Neural cell (in vitro differentiated cells): ENCODE data around the gene MTFMT. TPM values are rescaled to one million over a fixed set of nuclear protein-coding genes. Genes with fewer than 3 reads are reported as not detected.

Experiments
- H2AFZ ChIP-seq: fragments of 200-600, 300-800 bp; sonication (generic), shearing (Covaris generic); 2 replicates; pipeline ENCODE4 v1.6.0; 2014; ENCODE audit warnings: low read depth, mild to moderate bottlenecking, antibody characterized with exemption, low read length, moderate library complexity
- H3F3A ChIP-seq: fragments of 200-600 bp; shearing (Covaris generic); 2 replicates; pipeline ENCODE4 v1.6.1; 2016; ENCODE audit warnings: mild to moderate bottlenecking, moderate library complexity, mixed read lengths, antibody characterized with exemption, low read length; ENCODE audit not compliant: insufficient read depth, poor library complexity, severe bottlenecking
- H3K27ac ChIP-seq: fragments of 200-600, 300-800 bp; sonication (generic), shearing (Covaris generic); 2 replicates; pipeline ENCODE4 v1.5.1; 2014; ENCODE audit warnings: mild to moderate bottlenecking, low read length, moderate library complexity
- H3K27me3 ChIP-seq: fragments of 300-800, 200-600 bp; sonication (generic), shearing (Covaris generic); 2 replicates; pipeline ENCODE4 v1.6.0; 2014; ENCODE audit warnings: mild to moderate bottlenecking, low read depth, low read length, moderate library complexity; ENCODE audit not compliant: insufficient read depth
- H3K36me3 ChIP-seq: fragments of 300-800, 200-600 bp; sonication (generic), shearing (Covaris generic); 2 replicates; pipeline ENCODE4 v1.5.1; 2014; ENCODE audit warnings: mild to moderate bottlenecking, antibody characterized with exemption, low read length, moderate library complexity; ENCODE audit not compliant: insufficient read depth
- H3K4me2 ChIP-seq: fragments of 300-800, 200-600 bp; sonication (generic), shearing (Covaris generic); 2 replicates; pipeline ENCODE4 v1.6.0; 2014; ENCODE audit warnings: mild to moderate bottlenecking, low read length
- H3K4me3 ChIP-seq: fragments of 300-800, 200-600 bp; sonication (generic), shearing (Covaris generic); 2 replicates; pipeline ENCODE4 v1.5.1; 2014; ENCODE audit warnings: mild to moderate bottlenecking, low read length, moderate library complexity
- H3K79me2 ChIP-seq: fragments of 200-600 bp; shearing (Covaris generic); replicated peaks from 2 replicates; pipeline ENCODE4 v1.6.0; 2014; ENCODE audit warnings: mild to moderate bottlenecking, low read length, moderate library complexity; ENCODE audit not compliant: insufficient read depth
- H3K9ac ChIP-seq: fragments of 300-800, 200-600 bp; sonication (generic), shearing (Covaris generic); 2 replicates; pipeline ENCODE4 v1.6.1; 2016; ENCODE audit warnings: mild to moderate bottlenecking, low read length, mixed read lengths
- H3K9me2 ChIP-seq: fragments of 200-600 bp; shearing (Covaris generic); 2 replicates; pipeline ENCODE4 v1.6.1; 2016; ENCODE audit warnings: mild to moderate bottlenecking, low read length, mixed read lengths; ENCODE audit not compliant: insufficient read depth
- H3K9me3 ChIP-seq: fragments of 200-600, 300-800 bp; sonication (generic), shearing (Covaris generic); 2 replicates; pipeline ENCODE4 v1.6.1; 2016; ENCODE audit warnings: mild to moderate bottlenecking, mixed run types, low read length, moderate library complexity, mixed read lengths
- H4K20me1 ChIP-seq: fragments of 200-600 bp; shearing (Covaris generic); 2 replicates; pipeline ENCODE4 v1.6.1; 2016; ENCODE audit warnings: mild to moderate bottlenecking, mixed run types; ENCODE audit not compliant: insufficient read depth
- CTCF ChIP-seq: fragments of 450-650 bp; IDR thresholded peaks from 2 replicates; pipeline ENCODE4 v1.5.1; 2014; ENCODE audit warnings: antibody characterized with exemption, mild to moderate bottlenecking, moderate library complexity; ENCODE audit not compliant: poor library complexity, severe bottlenecking
- EP300 ChIP-seq: fragments of 450-650 bp; conservative IDR thresholded peaks from 2 replicates; pipeline ENCODE4 v1.6.1; 2014; ENCODE audit warnings: antibody characterized with exemption, mild to moderate bottlenecking, moderate library complexity; ENCODE audit not compliant: poor library complexity, severe bottlenecking
- EZH2 ChIP-seq: fragments of 200-600, 300-800 bp; shearing (Covaris generic), sonication (generic); IDR thresholded peaks from 2 replicates; pipeline ENCODE4 v1.6.1; 2014; ENCODE audit warnings: antibody characterized with exemption, low read length, borderline replicate concordance, mild to moderate bottlenecking; ENCODE audit not compliant: insufficient read depth, poor library complexity, severe bottlenecking
- MXI1 ChIP-seq: fragments of 450-650 bp; conservative IDR thresholded peaks from 2 replicates; pipeline ENCODE4 v1.6.1; 2014; ENCODE audit warnings: antibody characterized with exemption, mild to moderate bottlenecking; ENCODE audit not compliant: poor library complexity, severe bottlenecking
- POLR2AphosphoS5 ChIP-seq: IDR thresholded peaks from 2 replicates; pipeline ENCODE4 v1.6.1; 2012
- RAD21 ChIP-seq: fragments of 450-650 bp; conservative IDR thresholded peaks from 2 replicates; pipeline ENCODE4 v1.6.1; 2014; ENCODE audit warnings: antibody characterized with exemption, mild to moderate bottlenecking, moderate library complexity
- SMC3 ChIP-seq: fragments of 450-650 bp; conservative IDR thresholded peaks from 2 replicates; pipeline ENCODE4 v1.6.1; 2014; ENCODE audit warnings: antibody characterized with exemption, mild to moderate bottlenecking, moderate library complexity; ENCODE audit not compliant: poor library complexity
- TAF1 ChIP-seq: IDR thresholded peaks from 2 replicates; pipeline ENCODE4 v1.6.1; 2012; ENCODE audit warnings: low read depth
- polyA plus RNA-seq: library from polyadenylated mRNA; depleted of rRNA; stranded (reverse); fragments of >200 nt; gene quantifications from 2 replicates; pipeline ENCODE4 v1.2.3, GENCODE V29; 2014
- TF ChIP-seq, protein P1 (sequence below): IDR thresholded peaks from 2 replicates; pipeline ENCODE4 v1.6.1; 2012; ENCODE audit warnings: borderline replicate concordance

Gene MTFMT
- polyA plus RNA-seq, 1 donor from 2014 or later: 21.3 TPM

GRCh38 chr15:65056868-65057548, 27.6 kb upstream of the MTFMT start:
- Histone ChIP-seq H3K27me3 (no peaks in the 10 kb centered on the region), H3K27ac (no peak overlapping the region), H3K4me3 (no peak overlapping the region), H3K9me3 (no peaks in the 10 kb centered on the region), H3K9ac (no peak overlapping the region), H3K36me3 (no peaks in the 10 kb centered on the region), H3K9me2 (no peaks in the 10 kb centered on the region), H3F3A (no peaks in the 10 kb centered on the region), H3K79me2 (no peaks in the 10 kb centered on the region), H4K20me1 (no peaks in the 10 kb centered on the region), H3K4me2 (no peak overlapping the region), H2AFZ (no peak overlapping the region)
- no peak for TF ChIP-seq EZH2
- no peak for TF ChIP-seq TAF1
- no peak for TF ChIP-seq CTCF
- no peak for TF ChIP-seq EP300
- TF ChIP-seq, protein P1, sequence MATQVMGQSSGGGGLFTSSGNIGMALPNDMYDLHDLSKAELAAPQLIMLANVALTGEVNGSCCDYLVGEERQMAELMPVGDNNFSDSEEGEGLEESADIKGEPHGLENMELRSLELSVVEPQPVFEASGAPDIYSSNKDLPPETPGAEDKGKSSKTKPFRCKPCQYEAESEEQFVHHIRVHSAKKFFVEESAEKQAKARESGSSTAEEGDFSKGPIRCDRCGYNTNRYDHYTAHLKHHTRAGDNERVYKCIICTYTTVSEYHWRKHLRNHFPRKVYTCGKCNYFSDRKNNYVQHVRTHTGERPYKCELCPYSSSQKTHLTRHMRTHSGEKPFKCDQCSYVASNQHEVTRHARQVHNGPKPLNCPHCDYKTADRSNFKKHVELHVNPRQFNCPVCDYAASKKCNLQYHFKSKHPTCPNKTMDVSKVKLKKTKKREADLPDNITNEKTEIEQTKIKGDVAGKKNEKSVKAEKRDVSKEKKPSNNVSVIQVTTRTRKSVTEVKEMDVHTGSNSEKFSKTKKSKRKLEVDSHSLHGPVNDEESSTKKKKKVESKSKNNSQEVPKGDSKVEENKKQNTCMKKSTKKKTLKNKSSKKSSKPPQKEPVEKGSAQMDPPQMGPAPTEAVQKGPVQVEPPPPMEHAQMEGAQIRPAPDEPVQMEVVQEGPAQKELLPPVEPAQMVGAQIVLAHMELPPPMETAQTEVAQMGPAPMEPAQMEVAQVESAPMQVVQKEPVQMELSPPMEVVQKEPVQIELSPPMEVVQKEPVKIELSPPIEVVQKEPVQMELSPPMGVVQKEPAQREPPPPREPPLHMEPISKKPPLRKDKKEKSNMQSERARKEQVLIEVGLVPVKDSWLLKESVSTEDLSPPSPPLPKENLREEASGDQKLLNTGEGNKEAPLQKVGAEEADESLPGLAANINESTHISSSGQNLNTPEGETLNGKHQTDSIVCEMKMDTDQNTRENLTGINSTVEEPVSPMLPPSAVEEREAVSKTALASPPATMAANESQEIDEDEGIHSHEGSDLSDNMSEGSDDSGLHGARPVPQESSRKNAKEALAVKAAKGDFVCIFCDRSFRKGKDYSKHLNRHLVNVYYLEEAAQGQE: no peak
- no peak for TF ChIP-seq MXI1
- TF ChIP-seq RAD21: no peak

DNA sequence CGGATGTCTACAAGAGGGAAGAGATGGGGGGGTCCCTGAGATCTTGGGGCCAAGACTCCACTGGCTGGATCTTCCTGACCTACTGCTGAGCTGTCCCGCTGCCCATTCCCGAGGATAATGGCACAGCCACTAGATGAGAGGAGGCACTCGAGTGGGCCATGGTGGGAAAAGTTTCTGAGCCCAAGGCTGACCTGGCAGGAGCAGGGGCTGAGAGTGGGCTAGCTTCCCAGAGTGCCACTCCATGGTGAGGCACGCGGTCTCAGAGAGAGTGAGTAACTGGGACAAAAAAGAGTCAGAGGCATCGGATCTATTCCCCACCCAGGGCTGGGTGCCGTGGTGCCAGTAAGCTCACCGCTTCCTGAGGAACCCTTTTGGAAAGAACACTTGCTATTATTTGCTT, 26.7 kb upstream of the MTFMT start:
- Histone ChIP-seq H4K20me1 (no peaks in the 10 kb centered on the region), H3K9ac (no peak overlapping the region), H2AFZ (no peak overlapping the region), H3K4me3 (no peak overlapping the region), H3K9me3 (no peaks in the 10 kb centered on the region), H3K4me2 (no peak overlapping the region), H3K27ac (no peak overlapping the region), H3F3A (no peaks in the 10 kb centered on the region), H3K27me3 (no peaks in the 10 kb centered on the region), H3K79me2 (no peaks in the 10 kb centered on the region), H3K36me3 (no peaks in the 10 kb centered on the region), H3K9me2 (no peaks in the 10 kb centered on the region)
- TF ChIP-seq SMC3 (no peak), EZH2 (no peak), EP300 (no peak), POLR2AphosphoS5 (no peak), TAF1 (no peak), MXI1 (no peak), CTCF (no peak), RAD21 (no peak)
- TF ChIP-seq, protein P1: no peak
